ENCODE measurements around the gene PCED1B. TPM values are rescaled to one million over a fixed set of nuclear protein-coding genes. Genes with fewer than 3 reads are reported as not detected.

PCED1B gene
- total RNA-seq, 1 experiment from 2014 or later = 6.6 TPM

DNA sequence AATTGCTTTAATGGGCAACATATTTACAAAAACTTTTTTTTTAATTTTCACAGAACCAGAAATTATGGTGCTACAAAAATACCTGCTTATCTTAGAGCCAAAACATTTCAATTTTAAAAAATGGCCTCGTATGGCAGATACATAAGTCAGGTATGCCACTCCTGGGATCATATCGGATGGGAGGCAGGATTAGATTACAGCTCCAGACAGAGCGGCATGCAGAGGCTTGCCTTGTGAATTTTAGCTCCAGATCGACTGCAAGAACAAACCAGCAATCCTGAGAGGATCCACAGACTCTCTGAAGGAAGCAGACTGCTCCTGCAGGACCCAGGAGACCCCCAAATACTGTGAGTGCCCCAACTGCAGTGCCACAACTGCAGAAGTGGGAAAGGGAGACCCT is 169.7 kb downstream of the PCED1B start (continued):
- TF ChIP-seq ZBTB43 (CRISPR knock-in tag; IDR thresholded peaks at IDR 0.05) (no peak), EMX1 (CRISPR knock-in tag; IDR thresholded peaks at IDR 0.05) (no peak), NR1H2 (CRISPR knock-in tag; IDR thresholded peaks at IDR 0.05) (no peak)

- TF ChIP-seq GTF2I (CRISPR knock-in tag; conservative IDR thresholded peaks at IDR 0.05) (no peak), ZNF317 (CRISPR knock-in tag; IDR thresholded peaks at IDR 0.05; ENCODE audit: borderline replicate concordance, low read depth) (peak; percentile 40; the same call in 1 of the 2 replicates), NFE2L1 (CRISPR knock-in tag; IDR thresholded peaks at IDR 0.05) (0 out of 2 replicates have a peak, but pooled peaks have one; percentile 22), TEAD1 (CRISPR knock-in tag; IDR thresholded peaks at IDR 0.05) (no peak)
- 0 out of 2 replicates have a peak overlapping the region, but pooled peaks have one; percentile 31 for H3K27ac Mint-ChIP-seq
- DNase-seq (ENCODE audit: low spot score) = no peak
- ChIA-PET CTCF (interaction anchor here (0.9 kb wide), 1 partner anchor 7 kb away, joined by 3 read pairs; no protein-coding TSS in a partner anchor), POLR2A (no interaction called here)
- H3K36me3 Mint-ChIP-seq = peaks cover 16% of the 10 kb centered on the region
- H3K27me3 Mint-ChIP-seq (ENCODE audit: low read depth) = 0 out of 2 replicates have a peak, but pooled peaks cover 3% of the 10 kb centered on the region
- no peak overlapping the region for H3K4me3 Mint-ChIP-seq
- peak; percentile 55 for ATAC-seq
- H3K4me1 Mint-ChIP-seq = peaks cover 26% of the 10 kb centered on the region
- peaks cover 22% of the 10 kb centered on the region for H3K9me3 Mint-ChIP-seq
Measured at GRCh38 chr12:47249719-47250357, 170.4 kb downstream of the PCED1B start.

- Mint-ChIP-seq H3K4me1 (peaks cover 26% of the 10 kb centered on the region), H3K27me3 (ENCODE audit: low read depth) (0 out of 2 replicates have a peak, but pooled peaks cover 3% of the 10 kb centered on the region), H3K4me3 (no peak overlapping the region), H3K9me3 (peaks cover 22% of the 10 kb centered on the region), H3K27ac (no peak overlapping the region), H3K36me3 (peaks cover 16% of the 10 kb centered on the region)
- CTCF ChIA-PET = no interaction called here
- POLR2A ChIA-PET = no interaction called here
- ATAC-seq = no peak
- TF ChIP-seq, protein P1, sequence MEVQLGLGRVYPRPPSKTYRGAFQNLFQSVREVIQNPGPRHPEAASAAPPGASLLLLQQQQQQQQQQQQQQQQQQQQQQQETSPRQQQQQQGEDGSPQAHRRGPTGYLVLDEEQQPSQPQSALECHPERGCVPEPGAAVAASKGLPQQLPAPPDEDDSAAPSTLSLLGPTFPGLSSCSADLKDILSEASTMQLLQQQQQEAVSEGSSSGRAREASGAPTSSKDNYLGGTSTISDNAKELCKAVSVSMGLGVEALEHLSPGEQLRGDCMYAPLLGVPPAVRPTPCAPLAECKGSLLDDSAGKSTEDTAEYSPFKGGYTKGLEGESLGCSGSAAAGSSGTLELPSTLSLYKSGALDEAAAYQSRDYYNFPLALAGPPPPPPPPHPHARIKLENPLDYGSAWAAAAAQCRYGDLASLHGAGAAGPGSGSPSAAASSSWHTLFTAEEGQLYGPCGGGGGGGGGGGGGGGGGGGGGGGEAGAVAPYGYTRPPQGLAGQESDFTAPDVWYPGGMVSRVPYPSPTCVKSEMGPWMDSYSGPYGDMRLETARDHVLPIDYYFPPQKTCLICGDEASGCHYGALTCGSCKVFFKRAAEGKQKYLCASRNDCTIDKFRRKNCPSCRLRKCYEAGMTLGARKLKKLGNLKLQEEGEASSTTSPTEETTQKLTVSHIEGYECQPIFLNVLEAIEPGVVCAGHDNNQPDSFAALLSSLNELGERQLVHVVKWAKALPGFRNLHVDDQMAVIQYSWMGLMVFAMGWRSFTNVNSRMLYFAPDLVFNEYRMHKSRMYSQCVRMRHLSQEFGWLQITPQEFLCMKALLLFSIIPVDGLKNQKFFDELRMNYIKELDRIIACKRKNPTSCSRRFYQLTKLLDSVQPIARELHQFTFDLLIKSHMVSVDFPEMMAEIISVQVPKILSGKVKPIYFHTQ (CRISPR knock-in tag; IDR thresholded peaks at IDR 0.05) = no peak
- TF ChIP-seq TEAD4 (CRISPR knock-in tag; IDR thresholded peaks at IDR 0.05) (no peak), GABPB1 (CRISPR knock-in tag; IDR thresholded peaks at IDR 0.05) (no peak), RORB (CRISPR knock-in tag; IDR thresholded peaks at IDR 0.05) (no peak), ZNF232 (CRISPR knock-in tag; IDR thresholded peaks at IDR 0.05) (no peak), CREB1 (CRISPR knock-in tag; IDR thresholded peaks at IDR 0.05) (no peak), KAT7 (CRISPR knock-in tag; IDR thresholded peaks at IDR 0.05; ENCODE audit: borderline replicate concordance) (no peak), ZNF121 (CRISPR knock-in tag; IDR thresholded peaks at IDR 0.05) (no peak), SOX15 (CRISPR knock-in tag; IDR thresholded peaks at IDR 0.05) (no peak), FOXP4 (CRISPR knock-in tag; IDR thresholded peaks at IDR 0.05) (no peak), ATF6 (CRISPR knock-in tag; IDR thresholded peaks at IDR 0.05) (no peak), FOXP1 (CRISPR knock-in tag; IDR thresholded peaks at IDR 0.05; ENCODE audit: borderline replicate concordance) (no peak)
- TF ChIP-seq, protein P2, sequence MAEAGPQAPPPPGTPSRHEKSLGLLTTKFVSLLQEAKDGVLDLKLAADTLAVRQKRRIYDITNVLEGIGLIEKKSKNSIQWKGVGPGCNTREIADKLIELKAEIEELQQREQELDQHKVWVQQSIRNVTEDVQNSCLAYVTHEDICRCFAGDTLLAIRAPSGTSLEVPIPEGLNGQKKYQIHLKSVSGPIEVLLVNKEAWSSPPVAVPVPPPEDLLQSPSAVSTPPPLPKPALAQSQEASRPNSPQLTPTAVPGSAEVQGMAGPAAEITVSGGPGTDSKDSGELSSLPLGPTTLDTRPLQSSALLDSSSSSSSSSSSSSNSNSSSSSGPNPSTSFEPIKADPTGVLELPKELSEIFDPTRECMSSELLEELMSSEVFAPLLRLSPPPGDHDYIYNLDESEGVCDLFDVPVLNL (CRISPR knock-in tag; IDR thresholded peaks at IDR 0.05; ENCODE audit: borderline replicate concordance, low read depth) = no peak
- TF ChIP-seq, protein P3, sequence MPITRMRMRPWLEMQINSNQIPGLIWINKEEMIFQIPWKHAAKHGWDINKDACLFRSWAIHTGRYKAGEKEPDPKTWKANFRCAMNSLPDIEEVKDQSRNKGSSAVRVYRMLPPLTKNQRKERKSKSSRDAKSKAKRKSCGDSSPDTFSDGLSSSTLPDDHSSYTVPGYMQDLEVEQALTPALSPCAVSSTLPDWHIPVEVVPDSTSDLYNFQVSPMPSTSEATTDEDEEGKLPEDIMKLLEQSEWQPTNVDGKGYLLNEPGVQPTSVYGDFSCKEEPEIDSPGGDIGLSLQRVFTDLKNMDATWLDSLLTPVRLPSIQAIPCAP (CRISPR knock-in tag; IDR thresholded peaks at IDR 0.05) = no peak
- no peak for DNase-seq (ENCODE audit: low spot score)
Measured at GRCh38 chr12:47251919-47252318, 172.5 kb downstream of the PCED1B start.

Measured in WTC11 (cell line).